ENCODE data around the gene ADAM30.
A peak's percentile ranks its signal among the peaks of the same experiment; 100 is the strongest.

ADAM30 gene

DNA sequence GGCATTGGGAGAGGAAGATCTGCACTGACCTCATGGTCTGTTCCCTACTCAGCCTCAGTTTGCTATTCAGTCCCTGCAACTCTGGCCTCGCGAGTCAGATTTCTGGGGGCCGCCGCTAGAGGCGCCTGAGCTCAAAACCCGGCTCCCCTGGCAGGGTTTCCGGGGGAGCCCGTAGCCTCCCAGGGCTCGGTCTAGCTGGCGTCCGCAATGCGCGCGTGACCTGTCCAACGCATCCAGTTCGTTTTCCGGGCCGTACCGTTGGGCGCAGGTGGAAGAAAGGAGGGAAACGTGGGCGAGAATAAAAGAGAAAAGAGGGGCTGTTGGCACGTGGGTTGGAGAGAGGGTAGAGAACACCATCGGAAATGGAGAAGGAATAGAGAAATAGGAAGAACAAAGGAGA, at the start of gene ADAM30:
TSS of gene ADAM30 (minus strand) at position 213 of the 400 bp plus-strand sequence. CDS start at position 34, 179 bp downstream.
- H3K36me3 Mint-ChIP-seq = no peaks in the 10 kb centered on the region
- H3K9me3 Mint-ChIP-seq = no peaks in the 10 kb centered on the region
- peaks cover 11% of the 10 kb centered on the region for H3K4me1 Mint-ChIP-seq
- no peak within 1 kb of the TSS for H3K4me3 Mint-ChIP-seq
- H3K27me3 Mint-ChIP-seq = peaks cover 5% of the 10 kb centered on the region
- H3K27ac Mint-ChIP-seq = no peak within 1 kb of the TSS

DNA sequence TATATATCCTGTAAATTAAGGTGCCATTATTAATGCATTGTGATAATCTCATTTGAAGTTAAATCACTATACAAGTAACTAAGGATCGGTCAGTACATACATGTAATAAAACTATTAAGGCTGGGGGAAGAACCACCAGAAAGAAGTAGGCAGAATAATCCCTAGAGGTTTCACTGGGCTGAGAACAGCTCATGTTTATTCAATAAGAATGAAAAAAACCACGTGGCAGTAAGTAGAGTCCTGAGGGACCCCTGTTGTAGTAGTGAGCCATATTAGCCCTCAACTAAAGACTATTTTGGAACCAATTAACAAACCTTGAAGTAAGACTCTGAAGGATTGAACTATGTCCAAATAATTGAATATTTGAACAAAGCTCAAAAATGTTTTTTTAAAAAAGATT, 46.9 kb upstream of the ADAM30 start:
- Mint-ChIP-seq H3K4me1 (peaks cover 18% of the 10 kb centered on the region), H3K9me3 (no peaks in the 10 kb centered on the region), H3K4me3 (no peak overlapping the region), H3K27me3 (no peaks in the 10 kb centered on the region), H3K36me3 (peaks cover 14% of the 10 kb centered on the region), H3K27ac (no peak overlapping the region)

DNA sequence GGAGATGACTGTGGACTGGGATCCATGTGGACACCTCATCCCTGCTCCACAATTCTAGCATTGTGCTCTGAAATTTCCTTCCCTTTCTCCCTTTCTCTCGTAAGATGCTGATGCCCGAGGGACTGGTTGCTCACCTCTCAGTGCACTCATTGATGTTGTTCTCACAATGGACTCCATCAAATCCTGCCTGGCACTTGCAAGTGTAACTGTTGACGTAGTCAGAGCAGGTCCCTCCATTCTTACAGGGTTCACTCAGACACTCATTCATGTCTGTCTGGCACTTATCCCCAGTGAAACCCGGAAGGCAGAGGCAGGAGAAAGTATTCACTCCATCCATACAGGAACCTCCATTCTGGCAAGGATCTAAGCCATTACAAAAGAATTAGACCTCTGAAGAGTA, 45.1 kb upstream of the ADAM30 start:
- Mint-ChIP-seq H3K4me1 (peaks cover 18% of the 10 kb centered on the region), H3K4me3 (no peak overlapping the region), H3K36me3 (peaks cover 25% of the 10 kb centered on the region), H3K27ac (peak overlapping the region; percentile 26), H3K27me3 (no peaks in the 10 kb centered on the region), H3K9me3 (no peaks in the 10 kb centered on the region)

DNA sequence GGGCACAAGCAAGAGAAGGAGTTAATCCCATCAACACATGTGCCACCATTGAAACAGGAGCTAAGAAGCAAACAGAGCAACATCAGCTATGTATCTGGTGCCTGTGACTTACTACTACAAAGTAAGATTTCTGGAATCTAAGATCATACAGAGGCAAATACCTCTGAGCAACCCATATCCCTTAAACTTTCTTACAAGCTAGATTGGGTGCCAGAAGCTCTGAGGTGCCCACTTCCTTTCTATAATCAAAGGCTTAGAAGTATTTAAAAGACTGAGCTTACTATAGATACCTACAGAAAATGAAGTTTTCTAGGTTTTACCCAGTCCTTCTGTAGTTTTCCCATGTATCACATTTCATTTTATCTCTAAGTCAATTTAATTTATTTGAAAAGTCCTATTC, 44.4 kb upstream of the ADAM30 start:
- H3K27me3 Mint-ChIP-seq = no peaks in the 10 kb centered on the region
- no peaks in the 10 kb centered on the region for H3K9me3 Mint-ChIP-seq
- no peak overlapping the region for H3K27ac Mint-ChIP-seq
- H3K4me3 Mint-ChIP-seq = no peak overlapping the region
- peaks cover 18% of the 10 kb centered on the region for H3K4me1 Mint-ChIP-seq
- H3K36me3 Mint-ChIP-seq = peaks cover 29% of the 10 kb centered on the region

DNA sequence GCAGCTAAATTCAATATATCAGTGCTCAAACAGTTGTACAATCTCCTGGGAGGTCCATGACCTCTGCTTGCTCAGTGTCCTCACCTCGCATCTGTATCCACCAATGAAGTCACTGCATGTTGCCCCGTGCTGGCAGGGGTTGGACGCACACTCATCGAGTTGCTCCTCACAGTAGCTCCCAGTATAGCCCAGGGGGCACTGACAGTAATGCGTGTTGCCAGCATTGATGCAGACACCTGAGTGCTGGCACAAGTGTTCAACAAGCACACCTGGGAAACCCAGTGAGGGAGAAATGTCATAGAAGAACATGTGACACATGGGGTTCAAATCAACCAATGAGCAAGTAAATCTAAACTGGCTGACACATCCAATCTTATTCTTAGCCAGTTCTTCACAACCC, 40.9 kb upstream of the ADAM30 start:
- peaks cover 17% of the 10 kb centered on the region for H3K4me1 Mint-ChIP-seq
- peaks cover 54% of the 10 kb centered on the region for H3K36me3 Mint-ChIP-seq
- no peaks in the 10 kb centered on the region for H3K27me3 Mint-ChIP-seq
- H3K4me3 Mint-ChIP-seq = no peak overlapping the region
- H3K9me3 Mint-ChIP-seq = peaks cover 5% of the 10 kb centered on the region
- H3K27ac Mint-ChIP-seq = no peak overlapping the region

DNA sequence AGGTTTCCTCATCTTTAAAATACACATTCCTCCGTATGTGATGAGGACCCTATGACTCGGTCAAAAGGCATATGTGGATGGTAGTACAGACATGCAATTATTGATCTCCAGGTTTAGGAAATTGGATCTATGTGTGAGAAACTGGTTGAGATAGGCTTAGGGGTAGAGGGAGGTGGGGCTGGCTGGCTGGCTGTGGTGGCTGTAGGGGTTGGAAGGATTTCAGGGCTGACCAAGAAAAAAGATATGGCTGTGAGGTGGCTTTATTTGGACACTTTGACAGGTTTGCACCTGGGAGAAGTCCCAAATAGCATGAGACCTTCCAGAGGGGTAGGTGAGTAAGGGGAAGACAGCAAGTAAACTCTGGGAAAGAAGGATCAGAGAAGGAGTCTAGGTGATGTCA, 39.6 kb upstream of the ADAM30 start:
- no peak overlapping the region for H3K4me3 Mint-ChIP-seq
- peaks cover 50% of the 10 kb centered on the region for H3K36me3 Mint-ChIP-seq
- H3K27me3 Mint-ChIP-seq = no peaks in the 10 kb centered on the region
- H3K27ac Mint-ChIP-seq = no peak overlapping the region
- H3K4me1 Mint-ChIP-seq = peaks cover 5% of the 10 kb centered on the region
- H3K9me3 Mint-ChIP-seq = peaks cover 5% of the 10 kb centered on the region

DNA sequence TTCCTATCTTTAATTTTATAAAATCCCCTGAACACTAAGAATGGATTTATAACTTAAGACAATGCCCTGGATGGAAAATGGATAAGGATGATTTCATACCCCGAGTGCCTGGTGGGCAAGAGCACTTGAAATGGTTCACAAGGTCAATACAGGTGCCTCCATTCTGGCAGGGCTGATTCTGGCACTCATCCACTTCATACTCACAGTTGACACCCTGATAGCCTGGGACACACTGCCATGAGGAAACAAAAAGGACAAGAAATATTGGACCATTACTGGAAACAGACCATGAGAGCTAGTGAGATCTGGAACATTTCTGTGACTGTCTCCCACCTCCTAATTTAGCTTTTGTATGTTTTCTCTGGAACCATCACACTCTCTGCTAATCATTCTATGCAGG, 39.1 kb upstream of the ADAM30 start:
- no peak overlapping the region for H3K27ac Mint-ChIP-seq
- H3K36me3 Mint-ChIP-seq = peaks cover 50% of the 10 kb centered on the region
- H3K4me1 Mint-ChIP-seq = peaks cover 2% of the 10 kb centered on the region
- H3K9me3 Mint-ChIP-seq = peaks cover 5% of the 10 kb centered on the region
- no peak overlapping the region for H3K4me3 Mint-ChIP-seq
- H3K27me3 Mint-ChIP-seq = no peaks in the 10 kb centered on the region

DNA sequence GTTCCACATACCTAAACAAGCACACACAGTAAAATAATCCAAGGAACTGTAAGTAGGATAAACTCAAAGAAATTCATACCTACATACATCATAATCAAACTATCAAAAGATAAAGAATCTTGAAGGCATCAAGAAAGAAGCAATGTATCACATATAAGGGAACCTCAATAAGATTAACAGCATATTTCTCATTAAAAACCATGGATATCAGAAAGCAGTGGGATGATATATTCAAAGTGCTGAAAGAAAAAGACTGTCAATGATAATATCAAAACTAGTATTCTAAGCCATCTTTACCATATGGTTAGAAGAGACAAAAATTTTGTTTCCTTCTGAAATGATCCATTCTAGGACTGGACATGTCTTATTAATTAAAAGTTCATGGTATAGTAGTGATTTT, 37.1 kb upstream of the ADAM30 start:
- Mint-ChIP-seq H3K27me3 (no peaks in the 10 kb centered on the region), H3K4me1 (no peaks in the 10 kb centered on the region), H3K9me3 (peaks cover 5% of the 10 kb centered on the region), H3K4me3 (no peak overlapping the region), H3K27ac (no peak overlapping the region), H3K36me3 (peaks cover 47% of the 10 kb centered on the region)

DNA sequence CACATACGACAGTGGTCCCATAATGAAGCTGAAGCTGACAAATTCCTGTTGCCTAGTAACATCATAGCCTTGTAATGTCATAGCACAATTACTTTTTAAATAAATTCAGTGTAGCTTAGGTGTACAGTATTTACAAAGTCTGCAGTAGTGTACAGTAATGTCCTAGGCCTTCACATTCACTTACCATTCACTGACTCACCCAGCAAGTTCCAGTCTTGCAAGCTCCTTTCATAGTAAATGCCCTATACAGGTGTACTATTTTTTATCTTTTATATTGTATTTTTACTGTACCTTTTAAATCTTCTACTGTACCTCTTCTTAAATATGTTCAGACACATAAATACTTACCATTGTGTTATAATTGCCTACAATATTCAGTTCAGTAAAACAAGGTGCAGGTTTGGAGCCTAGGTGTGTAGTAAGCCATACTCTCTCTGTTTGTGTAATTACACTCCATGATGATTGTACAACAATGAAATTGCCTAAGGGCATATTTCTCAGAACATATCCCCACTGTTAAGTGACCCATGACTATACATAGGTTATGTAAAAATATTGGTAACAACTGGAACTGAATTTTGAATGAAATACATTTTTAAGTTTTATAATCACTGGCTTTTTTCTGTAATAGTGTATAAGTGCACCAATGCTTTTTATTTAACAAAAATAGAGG, 33.5 kb upstream of the ADAM30 start:
- Mint-ChIP-seq H3K27ac (no peak overlapping the region), H3K27me3 (no peaks in the 10 kb centered on the region), H3K9me3 (peaks cover 5% of the 10 kb centered on the region), H3K4me3 (no peak overlapping the region), H3K4me1 (no peaks in the 10 kb centered on the region), H3K36me3 (peaks cover 32% of the 10 kb centered on the region)

DNA sequence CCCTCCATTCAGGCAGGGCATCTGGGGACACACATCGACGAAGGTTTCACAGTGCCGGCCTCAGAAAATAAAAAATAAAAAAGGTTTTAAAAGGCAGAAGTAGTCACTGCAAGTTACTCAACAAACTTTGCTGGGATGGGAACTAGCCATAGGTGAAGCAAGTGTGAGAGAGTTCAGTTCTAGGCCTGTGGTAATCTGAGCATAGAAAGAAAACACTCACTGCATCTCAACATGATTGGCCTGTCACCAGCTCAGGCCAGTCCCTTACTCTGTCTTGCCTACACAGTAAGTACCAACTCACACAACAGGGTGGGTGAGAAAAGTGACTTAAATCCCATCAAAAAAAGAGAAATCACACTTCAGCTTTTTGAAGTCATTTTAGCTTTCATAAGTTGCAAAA, 30.2 kb upstream of the ADAM30 start:
- no peaks in the 10 kb centered on the region for H3K9me3 Mint-ChIP-seq
- H3K27me3 Mint-ChIP-seq = no peaks in the 10 kb centered on the region
- H3K4me3 Mint-ChIP-seq = no peak overlapping the region
- no peak overlapping the region for H3K27ac Mint-ChIP-seq
- no peaks in the 10 kb centered on the region for H3K4me1 Mint-ChIP-seq
- peaks cover 18% of the 10 kb centered on the region for H3K36me3 Mint-ChIP-seq

DNA sequence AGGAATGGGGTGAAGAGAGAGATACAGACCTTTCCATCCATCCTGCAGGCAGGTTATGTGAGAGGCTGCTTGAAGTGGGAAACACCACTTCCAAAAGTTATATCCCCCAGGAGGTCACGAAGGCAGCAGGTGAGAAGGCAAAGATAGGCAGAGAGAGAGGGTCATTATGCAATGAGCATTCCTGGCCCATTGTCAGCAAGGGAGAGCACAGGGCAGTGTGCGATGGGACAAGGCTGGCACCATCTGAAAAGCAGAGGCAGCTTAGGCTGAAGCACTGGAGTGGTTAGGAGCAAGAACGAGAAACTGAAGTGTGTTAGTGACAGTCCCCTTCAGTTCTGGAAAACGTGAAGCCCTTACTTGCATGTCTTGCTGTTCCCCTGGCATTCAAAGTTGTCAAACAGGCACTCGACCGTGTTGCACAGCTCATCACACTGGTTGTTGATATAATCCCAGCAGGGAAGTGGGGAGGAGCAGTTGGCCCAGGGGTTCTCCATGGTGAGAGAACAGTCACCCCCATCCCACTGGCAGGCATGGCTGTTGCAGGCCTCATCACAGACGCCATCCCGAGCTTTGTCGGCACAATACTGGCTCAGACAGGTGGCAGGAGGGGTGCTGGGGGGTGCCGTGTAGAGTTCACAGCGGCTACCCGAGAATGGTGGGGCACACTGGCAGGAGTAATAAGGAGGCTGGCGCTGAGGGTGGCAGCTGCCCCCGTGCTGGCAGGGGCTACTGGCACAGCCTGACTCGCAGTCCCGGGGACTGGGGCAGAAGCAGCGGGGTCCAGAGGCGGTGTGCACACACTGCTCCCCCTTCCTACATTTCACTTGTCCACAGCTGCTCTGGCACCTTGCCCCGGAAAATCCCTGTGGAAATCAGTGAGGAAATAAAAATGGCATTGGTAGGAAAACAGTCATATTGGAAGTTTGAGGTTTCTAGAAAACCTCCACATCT, 28.9 kb upstream of the ADAM30 start:
- H3K9me3 Mint-ChIP-seq = no peaks in the 10 kb centered on the region
- H3K4me3 Mint-ChIP-seq = no peak overlapping the region
- H3K4me1 Mint-ChIP-seq = no peaks in the 10 kb centered on the region
- H3K27me3 Mint-ChIP-seq = no peaks in the 10 kb centered on the region
- no peak overlapping the region for H3K27ac Mint-ChIP-seq
- peaks cover 22% of the 10 kb centered on the region for H3K36me3 Mint-ChIP-seq

DNA sequence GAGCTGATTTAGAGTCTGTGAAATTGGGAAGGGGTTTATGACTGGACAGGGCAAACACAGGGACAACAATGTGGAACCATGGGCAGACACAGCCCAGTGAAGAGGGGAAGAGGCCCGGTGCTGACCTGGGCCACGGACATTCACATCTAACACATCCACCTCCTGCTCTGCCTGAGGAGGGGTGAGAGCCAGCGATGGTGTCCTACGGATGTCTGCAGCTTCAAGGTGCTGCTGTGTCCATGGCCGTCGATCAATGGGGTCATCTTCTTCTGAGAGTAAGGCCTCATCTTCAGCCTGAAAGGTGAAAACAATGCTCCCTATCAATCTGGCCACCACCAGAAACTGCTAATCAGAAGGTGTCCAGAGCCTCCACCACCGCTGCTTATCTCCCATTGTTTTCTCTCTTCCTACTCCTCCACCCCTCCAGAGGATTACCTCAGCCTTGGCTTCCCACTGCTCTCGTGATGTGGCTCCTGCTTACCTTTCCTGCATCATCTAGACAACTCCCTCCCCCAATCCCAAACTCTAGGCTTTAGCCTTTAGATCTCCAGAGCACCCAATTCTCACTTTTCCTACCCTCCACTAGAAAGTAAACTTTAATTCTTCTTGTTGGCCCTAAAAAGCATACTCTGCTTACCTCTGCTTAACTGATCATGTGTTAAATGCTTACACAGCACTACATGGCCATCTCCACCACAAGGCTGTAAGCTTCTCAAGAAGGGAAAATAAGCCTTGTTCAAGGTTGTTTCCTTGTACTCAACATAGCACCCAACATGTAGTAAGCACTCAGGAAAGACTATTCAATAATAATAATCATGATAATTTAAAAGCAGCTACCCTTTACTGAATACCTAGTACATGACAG, 24.0 kb upstream of the ADAM30 start:
- H3K4me1 Mint-ChIP-seq = no peaks in the 10 kb centered on the region
- no peaks in the 10 kb centered on the region for H3K27me3 Mint-ChIP-seq
- no peak overlapping the region for H3K27ac Mint-ChIP-seq
- H3K9me3 Mint-ChIP-seq = no peaks in the 10 kb centered on the region
- peaks cover 37% of the 10 kb centered on the region for H3K36me3 Mint-ChIP-seq
- H3K4me3 Mint-ChIP-seq = no peak overlapping the region

DNA sequence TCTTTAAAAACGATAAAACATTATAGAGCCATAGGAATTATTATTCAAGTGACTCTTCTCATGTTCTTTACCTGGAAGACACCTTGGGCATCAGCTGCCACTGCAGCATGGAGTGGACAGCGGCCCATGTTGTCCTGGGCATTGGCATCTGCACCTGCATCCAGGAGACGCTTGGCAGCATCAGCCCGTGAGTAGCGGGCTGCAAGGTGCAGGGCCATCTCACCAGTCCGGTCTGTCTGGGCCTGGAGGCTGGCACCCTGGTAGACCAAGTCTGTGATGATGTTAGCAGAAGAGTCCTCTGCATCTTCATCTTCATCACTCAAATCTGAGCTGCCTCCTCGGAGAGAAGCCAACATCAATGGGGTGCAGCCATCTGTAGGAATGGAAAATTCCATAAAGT, 22.9 kb upstream of the ADAM30 start:
- H3K9me3 Mint-ChIP-seq = no peaks in the 10 kb centered on the region
- H3K4me3 Mint-ChIP-seq = no peak overlapping the region
- no peaks in the 10 kb centered on the region for H3K27me3 Mint-ChIP-seq
- H3K27ac Mint-ChIP-seq = no peak overlapping the region
- H3K4me1 Mint-ChIP-seq = no peaks in the 10 kb centered on the region
- H3K36me3 Mint-ChIP-seq = peaks cover 40% of the 10 kb centered on the region

DNA sequence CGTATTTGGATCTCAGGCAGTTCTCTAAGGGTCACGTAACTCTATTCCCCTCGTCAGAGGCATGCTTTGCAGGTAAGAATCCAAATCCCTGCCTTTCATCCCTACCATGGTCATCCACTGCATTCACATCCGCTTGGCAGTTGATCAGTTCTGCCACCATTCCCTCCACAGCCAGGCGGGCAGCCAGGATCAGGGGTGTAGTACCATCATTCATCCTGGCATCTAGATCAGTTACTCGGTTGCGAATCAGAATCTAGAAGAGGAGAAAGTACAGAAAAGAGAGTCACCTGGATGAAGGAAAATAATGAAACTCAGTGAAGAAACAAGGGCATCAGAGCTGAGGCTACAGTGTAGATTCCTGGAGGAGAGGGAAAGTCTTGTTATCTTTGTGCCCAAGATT, 22.0 kb upstream of the ADAM30 start:
- Mint-ChIP-seq H3K4me3 (no peak overlapping the region), H3K36me3 (peaks cover 44% of the 10 kb centered on the region), H3K9me3 (no peaks in the 10 kb centered on the region), H3K4me1 (no peaks in the 10 kb centered on the region), H3K27ac (no peak overlapping the region), H3K27me3 (no peaks in the 10 kb centered on the region)

DNA sequence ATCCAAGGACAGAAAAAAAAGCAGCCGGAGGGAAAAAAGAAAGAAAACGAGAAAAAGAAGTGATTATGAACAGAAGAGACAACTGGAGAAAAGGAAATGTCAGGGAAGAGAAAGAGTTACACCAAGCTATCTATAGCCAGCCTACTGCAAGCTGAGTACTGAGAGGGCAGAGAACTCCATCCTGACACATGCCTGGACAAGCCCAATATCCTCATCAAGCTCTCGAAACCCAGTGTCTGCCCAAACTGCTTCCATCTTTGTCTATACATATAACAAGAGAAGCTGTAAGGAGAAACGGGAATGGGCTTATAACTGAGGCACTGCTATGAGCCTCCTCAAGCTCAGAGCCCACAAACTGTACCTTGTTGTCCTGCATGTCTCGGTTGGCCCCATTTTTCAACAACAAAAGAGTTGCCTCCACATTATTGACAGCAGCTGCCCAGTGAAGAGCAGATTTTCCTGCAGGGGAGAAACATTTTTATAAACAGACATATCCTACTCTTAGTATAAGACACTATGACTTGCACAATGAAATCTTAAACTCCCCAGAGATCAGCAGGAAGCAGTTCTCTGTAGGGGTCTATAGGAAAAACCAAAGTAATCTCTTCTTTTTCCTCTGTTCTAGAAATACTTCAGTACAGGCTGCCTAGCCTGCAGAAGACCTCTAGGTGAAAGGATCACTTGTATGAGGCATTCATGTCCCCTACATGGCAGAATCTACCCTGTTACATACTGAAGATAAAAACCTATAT, 21.2 kb upstream of the ADAM30 start:
- no peaks in the 10 kb centered on the region for H3K27me3 Mint-ChIP-seq
- no peaks in the 10 kb centered on the region for H3K9me3 Mint-ChIP-seq
- no peak overlapping the region for H3K4me3 Mint-ChIP-seq
- H3K27ac Mint-ChIP-seq = no peak overlapping the region
- H3K4me1 Mint-ChIP-seq = no peaks in the 10 kb centered on the region
- H3K36me3 Mint-ChIP-seq = peaks cover 49% of the 10 kb centered on the region

All from activated naive CD4-positive, alpha-beta T cell treated with anti-CD3 and anti-CD28 coated beads, Interleukin-2, amount 50 U/mL, for 24 hours (primary cell).